ENCODE data around the gene CTF1.
"Not testable (repeated sequence)": the region's sequence is repeated elsewhere in the genome, so short reads cannot be mapped to it uniquely, and the experiment has no call there.

Gene CTF1

GRCh38 chr16:30931068-30931650, 34.7 kb downstream of the CTF1 start:
- H3K36me3 ChIP-seq (ENCODE audit: control insufficient read depth, insufficient read depth, low read length), result peaks cover 31% of the 10 kb centered on the region
- H3K27me3 ChIP-seq (ENCODE audit: control insufficient read depth, insufficient read depth, low read length), result no peaks in the 10 kb centered on the region

GRCh38 chr16:30934827-30935557, 38.6 kb downstream of the CTF1 start:
- WGBS (ENCODE audit: insufficient coverage, insufficient read length), result no CpG with 5 or more reads among the region's 12 CpGs
- peaks cover 22% of the 10 kb centered on the region; the same call in 1 of the 2 replicates for H3K36me3 ChIP-seq (ENCODE audit: control insufficient read depth, insufficient read depth, low read length)

More at GRCh38 chr16:30931068-30931650, 34.7 kb downstream of the CTF1 start:
- no CpG with 5 or more reads among the region's 12 CpGs for WGBS (ENCODE audit: insufficient coverage, insufficient read length)
- no peak for DNase-seq (ENCODE audit: low read depth, low spot score)
- H3K4me1 ChIP-seq (ENCODE audit: control insufficient read depth, insufficient read depth, low read length), result peaks cover 3% of the 10 kb centered on the region; the same call in 1 of the 2 replicates
- H3K9me3 ChIP-seq (ENCODE audit: control insufficient read depth, insufficient read depth, low read length), result no peaks in the 10 kb centered on the region
- no peak overlapping the region for H3K4me3 ChIP-seq (ENCODE audit: low read length)
- no peak overlapping the region for H3K27ac ChIP-seq (ENCODE audit: low read length)

GRCh38 chr16:30937692-30938091, 41.3 kb downstream of the CTF1 start:
- no CpG with 5 or more reads among the region's 5 CpGs for WGBS (ENCODE audit: insufficient coverage, insufficient read length)

More at GRCh38 chr16:30934827-30935557, 38.6 kb downstream of the CTF1 start:
- DNase-seq (ENCODE audit: low read depth, low spot score), result no peak
- no peaks in the 10 kb centered on the region for H3K27me3 ChIP-seq (ENCODE audit: control insufficient read depth, insufficient read depth, low read length)
- H3K27ac ChIP-seq (ENCODE audit: low read length), result no peak overlapping the region
- no peaks in the 10 kb centered on the region for H3K4me1 ChIP-seq (ENCODE audit: control insufficient read depth, insufficient read depth, low read length)
- no peak overlapping the region for H3K4me3 ChIP-seq (ENCODE audit: low read length)
- no peaks in the 10 kb centered on the region for H3K9me3 ChIP-seq (ENCODE audit: control insufficient read depth, insufficient read depth, low read length)

GRCh38 chr16:30939571-30939970, 43.2 kb downstream of the CTF1 start:
- WGBS (ENCODE audit: insufficient coverage, insufficient read length), result no CpG with 5 or more reads among the region's 8 CpGs
- H3K4me1 ChIP-seq (ENCODE audit: control insufficient read depth, insufficient read depth, low read length); H3K4me3 ChIP-seq (ENCODE audit: low read length); DNase-seq (ENCODE audit: low read depth, low spot score); H3K9me3 ChIP-seq (ENCODE audit: control insufficient read depth, insufficient read depth, low read length); H3K27me3 ChIP-seq (ENCODE audit: control insufficient read depth, insufficient read depth, low read length); H3K27ac ChIP-seq (ENCODE audit: low read length): not testable (repeated sequence)
- peaks cover 14% of the 10 kb centered on the region for H3K36me3 ChIP-seq (ENCODE audit: control insufficient read depth, insufficient read depth, low read length)

More at GRCh38 chr16:30937692-30938091, 41.3 kb downstream of the CTF1 start:
- Histone ChIP-seq H3K4me1 (ENCODE audit: control insufficient read depth, insufficient read depth, low read length) (peaks cover 3% of the 10 kb centered on the region; the same call in 1 of the 2 replicates), H3K4me3 (ENCODE audit: low read length) (no peak overlapping the region), H3K36me3 (ENCODE audit: control insufficient read depth, insufficient read depth, low read length) (peaks cover 8% of the 10 kb centered on the region; the same call in 1 of the 2 replicates), H3K27ac (ENCODE audit: low read length) (no peak overlapping the region), H3K9me3 (ENCODE audit: control insufficient read depth, insufficient read depth, low read length) (no peaks in the 10 kb centered on the region), H3K27me3 (ENCODE audit: control insufficient read depth, insufficient read depth, low read length) (no peaks in the 10 kb centered on the region)
- no peak for DNase-seq (ENCODE audit: low read depth, low spot score)

- H3K36me3 ChIP-seq (ENCODE audit: control insufficient read depth, insufficient read depth, low read length), result peaks cover 11% of the 10 kb centered on the region
- no peak for DNase-seq (ENCODE audit: low read depth, low spot score)
Observed at GRCh38 chr16:30941600-30942425, 45.4 kb downstream of the CTF1 start.

GRCh38 chr16:30942426-30942806, 46.0 kb downstream of the CTF1 start:
- no CpG with 5 or more reads among the region's 4 CpGs for WGBS (ENCODE audit: insufficient coverage, insufficient read length)
- Histone ChIP-seq H3K36me3 (ENCODE audit: control insufficient read depth, insufficient read depth, low read length) (peaks cover 12% of the 10 kb centered on the region), H3K27me3 (ENCODE audit: control insufficient read depth, insufficient read depth, low read length) (no peaks in the 10 kb centered on the region), H3K9me3 (ENCODE audit: control insufficient read depth, insufficient read depth, low read length) (no peaks in the 10 kb centered on the region), H3K27ac (ENCODE audit: low read length) (no peak overlapping the region), H3K4me1 (ENCODE audit: control insufficient read depth, insufficient read depth, low read length) (peaks cover 8% of the 10 kb centered on the region), H3K4me3 (ENCODE audit: low read length) (no peak overlapping the region)
- no peak for DNase-seq (ENCODE audit: low read depth, low spot score)

More at GRCh38 chr16:30941600-30942425, 45.4 kb downstream of the CTF1 start:
- peaks cover 6% of the 10 kb centered on the region for H3K4me1 ChIP-seq (ENCODE audit: control insufficient read depth, insufficient read depth, low read length)
- no peak overlapping the region for H3K4me3 ChIP-seq (ENCODE audit: low read length)
- WGBS (ENCODE audit: insufficient coverage, insufficient read length), result no CpG with 5 or more reads among the region's 15 CpGs
- H3K27ac ChIP-seq (ENCODE audit: low read length), result no peak overlapping the region
- no peaks in the 10 kb centered on the region for H3K9me3 ChIP-seq (ENCODE audit: control insufficient read depth, insufficient read depth, low read length)
- no peaks in the 10 kb centered on the region for H3K27me3 ChIP-seq (ENCODE audit: control insufficient read depth, insufficient read depth, low read length)

GRCh38 chr16:30944352-30944751, 47.9 kb downstream of the CTF1 start:
- Histone ChIP-seq H3K4me1 (ENCODE audit: control insufficient read depth, insufficient read depth, low read length) (peaks cover 8% of the 10 kb centered on the region), H3K9me3 (ENCODE audit: control insufficient read depth, insufficient read depth, low read length) (no peaks in the 10 kb centered on the region), H3K27me3 (ENCODE audit: control insufficient read depth, insufficient read depth, low read length) (no peaks in the 10 kb centered on the region), H3K36me3 (ENCODE audit: control insufficient read depth, insufficient read depth, low read length) (peaks cover 12% of the 10 kb centered on the region), H3K4me3 (ENCODE audit: low read length) (no peak overlapping the region), H3K27ac (ENCODE audit: low read length) (no peak overlapping the region)
- no peak for DNase-seq (ENCODE audit: low read depth, low spot score)

- WGBS (ENCODE audit: insufficient coverage, insufficient read length), result no CpG with 5 or more reads among the region's 38 CpGs
- Histone ChIP-seq H3K27ac (ENCODE audit: low read length) (no peak overlapping the region), H3K27me3 (ENCODE audit: control insufficient read depth, insufficient read depth, low read length) (no peaks in the 10 kb centered on the region), H3K4me3 (ENCODE audit: low read length) (no peak overlapping the region), H3K36me3 (ENCODE audit: control insufficient read depth, insufficient read depth, low read length) (peaks cover 12% of the 10 kb centered on the region), H3K4me1 (ENCODE audit: control insufficient read depth, insufficient read depth, low read length) (peaks cover 11% of the 10 kb centered on the region), H3K9me3 (ENCODE audit: control insufficient read depth, insufficient read depth, low read length) (no peaks in the 10 kb centered on the region)
- no peak for DNase-seq (ENCODE audit: low read depth, low spot score)
Observed at GRCh38 chr16:30946671-30947540, 50.5 kb downstream of the CTF1 start.

- H3K9me3 ChIP-seq (ENCODE audit: control insufficient read depth, insufficient read depth, low read length), result no peaks in the 10 kb centered on the region
- peaks cover 12% of the 10 kb centered on the region for H3K36me3 ChIP-seq (ENCODE audit: control insufficient read depth, insufficient read depth, low read length)
- H3K4me1 ChIP-seq (ENCODE audit: control insufficient read depth, insufficient read depth, low read length), result peaks cover 8% of the 10 kb centered on the region
- H3K4me3 ChIP-seq (ENCODE audit: low read length), result peak overlapping the region; percentile 42; the same call in 1 of the 2 replicates
- H3K27me3 ChIP-seq (ENCODE audit: control insufficient read depth, insufficient read depth, low read length), result no peaks in the 10 kb centered on the region
- no CpG with 5 or more reads among the region's 3 CpGs for WGBS (ENCODE audit: insufficient coverage, insufficient read length)
- no peak overlapping the region for H3K27ac ChIP-seq (ENCODE audit: low read length)
- no peak for DNase-seq (ENCODE audit: low read depth, low spot score)
Observed at GRCh38 chr16:30947541-30947858, 51.1 kb downstream of the CTF1 start.

All from iPS DF 6.9 (cell line).